Pancreas (tissue), 10 donors: ENCODE data around the gene HOXB5. TPM values are rescaled to one million over a fixed set of nuclear protein-coding genes. Genes with fewer than 3 reads are reported as not detected.

Source experiments
- ATAC-seq, 4 donors: fragments of 200-7000 bp; cut with Tn5 transposase; one replicate each; pipeline versions ENCODE4 v1.8.0 to v1.9.1; 2020; ENCODE audit warnings: mild to moderate bottlenecking in 4 of 4, moderate library complexity in 4 of 4
- DNase-seq, 6 donors: peaks; one replicate each; pipeline ENCODE4 v3.0.0-alpha.2; 2020
- FAIRE-seq: peaks from 2 replicates; lab custom pipeline; 2012; peaks lifted over from hg19 to GRCh38; lab: Jason Lieb, UNC
- H3K27ac ChIP-seq, 4 donors: fragments of 200-600 bp; sonication (generic); 1 replicate in 3 of 4; 2 replicates in 1 of 4; pipeline versions ENCODE4 v1.5.0 to v1.8.0; 2020
- H3K27me3 ChIP-seq, 4 donors: fragments of 200-600 bp; one replicate each; pipeline ENCODE4 v1.8.0; 2021
- H3K36me3 ChIP-seq, 3 donors: fragments of 200-600 bp; sonication (generic) in 1 of 3; one replicate each; pipeline versions ENCODE4 v1.5.0 to v1.8.0; 2020 to 2021
- H3K4me1 ChIP-seq, 3 donors: fragments of 200-600 bp; one replicate each; pipeline ENCODE4 v1.8.0; 2021
- H3K4me3 ChIP-seq, 4 donors: fragments of 200-600 bp; sonication (generic) in 2 of 4; one replicate each; pipeline versions ENCODE4 v1.5.0 to v1.8.0; 2020 to 2021
- H3K9me3 ChIP-seq, 4 donors: fragments of 200-600 bp; one replicate each; pipeline ENCODE4 v1.8.0; 2021
- CTCF ChIP-seq, 4 donors: fragments of 200-600 bp; sonication (generic) in 3 of 4; IDR thresholded peaks; one replicate each; pipeline versions ENCODE4 v1.5.0 to v1.8.0; 2021; ENCODE audit warnings: antibody characterized with exemption in 4 of 4
- WGBS, 2 donors: extraction: QIAGEN DNeasy Blood & Tissue Kit; methylation state at CpG; one replicate each; pipeline ENCODE4 v1.1.7; 2013; 5-methylcytosine and 5-hydroxymethylcytosine counted together
- intact Hi-C, 3 donors: fragments of 100-400 bp; cut with DNase I; formaldehyde crosslinking; loops; one replicate each; pipeline versions ENCODE4 v1.11.1 to v1.14.2; 2022
- polyA plus RNA-seq, 2 donors: library from polyadenylated mRNA; stranded (reverse); fragments of 200-250 nt; gene quantifications; one replicate each; pipeline ENCODE4 v1.2.3, GENCODE V29; 2013
- total RNA-seq, 6 donors: library from RNA; stranded (reverse); fragmentation: NEBNext Ultra II Directional in 4 of 6; extraction: Animal tissue kit (Norgen Biotek cat#: 25700) in 4 of 6; gene quantifications; one replicate each; pipeline versions ENCODE4 v1.2.1 to v1.2.4, GENCODE V29; 2021 to 2023
- donor health status: healthy with polysubstance abuse.
- donor health status: DM: no; HTN: no; CAD: no; lungs with moderate emphysema.
- donor health status: DM: no; HTN: no; CAD: no.
- donor health status: control.
- donor health status: control.
- donor health status: Bipolar disorder and iron deficiency.
- donor health status: DM: yes; HTN: yes; CAD: no.
- donor health status: DM: no; HTN: no; CAD: no.
- donor health status: DM: no; HTN: no; CAD: no.
- donor health status: DM: yes; HTN: yes; CAD: no.

HOXB5 gene
- total and polyA plus RNA-seq, 8 donors, result 0.19 to 1.0 (median 0.38) TPM

- Histone ChIP-seq H3K4me3 (no peak overlapping the region), H3K36me3 (no peaks in the 10 kb centered on the region), H3K4me1 (no peaks in the 10 kb centered on the region), H3K27me3 (peaks cover 0 to 36% (median 2%) of the 10 kb centered on the region in 4 donors), H3K9me3 (no peaks in the 10 kb centered on the region), H3K27ac (no peak overlapping the region)
- intact Hi-C loops, result no loop called here
- DNase-seq (no peak), ATAC-seq (no peak), FAIRE-seq (no peak)
- WGBS, 2 donors, result 42 to 47% methylated on average over 10 of the region's 10 CpGs
- TF ChIP-seq CTCF (IDR thresholded peaks at IDR 0.05), result no peak
Measured at GRCh38 chr17:48546137-48546923, 47.2 kb downstream of the HOXB5 start.

- ATAC-seq, result no peak
- FAIRE-seq, result no peak
- intact Hi-C loops, result no loop called here
- H3K27ac ChIP-seq, result no peak overlapping the region
- no peak overlapping the region for H3K4me3 ChIP-seq
- H3K27me3 ChIP-seq, result peaks cover 0 to 38% (median 2%) of the 10 kb centered on the region in 4 donors
- no peak for DNase-seq
- no peaks in the 10 kb centered on the region for H3K36me3 ChIP-seq
- H3K9me3 ChIP-seq, result no peaks in the 10 kb centered on the region
- no peaks in the 10 kb centered on the region for H3K4me1 ChIP-seq
- no peak for TF ChIP-seq CTCF (IDR thresholded peaks at IDR 0.05)
- WGBS, 2 donors, result 94 to 100% methylated on average over 1 of the region's 1 CpG
Measured at GRCh38 chr17:48545539-48545938, 48.0 kb downstream of the HOXB5 start.

- Histone ChIP-seq H3K4me3 (peak within 1 kb of the TSS; percentile 23 to 54 (median 32)), H3K9me3 (no peaks in the 10 kb centered on the region), H3K36me3 (no peaks in the 10 kb centered on the region), H3K27ac (peak within 1 kb of the TSS in 2 of 4 donors; percentile 69 to 72), H3K4me1 (no peaks in the 10 kb centered on the region), H3K27me3 (peaks cover 0 to 37% (median 2%) of the 10 kb centered on the region in 4 donors)
- TF ChIP-seq CTCF (IDR thresholded peaks at IDR 0.05), result no peak
- no peak for FAIRE-seq
- no peak for ATAC-seq
- no peak for DNase-seq
- 48 to 55% methylated on average over 12 of the region's 12 CpGs for WGBS, 2 donors
- intact Hi-C loops, result no loop called here
Measured at GRCh38 chr17:48545022-48545375, 48.6 kb downstream of the HOXB5 start, which contains the start of gene HOXB2. HOXB2 (minus strand) TSS chr17:48545109; CDS start chr17:48544911, 198 bp downstream.

- no peak for TF ChIP-seq CTCF (IDR thresholded peaks at IDR 0.05)
- H3K27me3 ChIP-seq, result peaks cover 0 to 32% (median 2%) of the 10 kb centered on the region in 4 donors
- no peaks in the 10 kb centered on the region for H3K4me1 ChIP-seq
- DNase-seq, result peak; percentile 33 to 63 (median 48)
- intact Hi-C loops, result no loop called here
- WGBS, 2 donors, result 15% methylated on average over 29 to 38 of the region's 38 CpGs
- no peak for FAIRE-seq
- H3K36me3 ChIP-seq, result no peaks in the 10 kb centered on the region
- H3K9me3 ChIP-seq, result no peaks in the 10 kb centered on the region
- ATAC-seq, result peak in 3 of 4 donors; percentile 37 to 46 (median 41)
- H3K4me3 ChIP-seq, result peak overlapping the region in 2 of 4 donors; percentile 35 to 54
- peak overlapping the region in 2 of 4 donors; percentile 69 to 72 for H3K27ac ChIP-seq
Measured at GRCh38 chr17:48544349-48545021, 49.1 kb downstream of the HOXB5 start.
